ENCODE data around the gene AUTS2.

GRCh38 chr7:69577221-69577620, 21.1 kb upstream of the AUTS2 start:
- no peak for TF ChIP-seq CTCF (IDR thresholded peaks at IDR 0.05)
- TF ChIP-seq POLR2A (IDR thresholded peaks at IDR 0.05) = no peak
- no peak for TF ChIP-seq POLR2AphosphoS5 (IDR thresholded peaks at IDR 0.05)

All from breast epithelium (tissue), 3 donors.